Hematopoietic multipotent progenitor cell treated with erythropoietin and hydrocortisone succinate and interleukin-3 and kit ligand, for 6 days (in vitro differentiated cells): Measurements from ENCODE around the gene GSKIP.

Experiments used
- DNase-seq: peaks from one replicate; pipeline ENCODE4 v3.0.0-alpha.2; 2015

GSKIP gene

DNA sequence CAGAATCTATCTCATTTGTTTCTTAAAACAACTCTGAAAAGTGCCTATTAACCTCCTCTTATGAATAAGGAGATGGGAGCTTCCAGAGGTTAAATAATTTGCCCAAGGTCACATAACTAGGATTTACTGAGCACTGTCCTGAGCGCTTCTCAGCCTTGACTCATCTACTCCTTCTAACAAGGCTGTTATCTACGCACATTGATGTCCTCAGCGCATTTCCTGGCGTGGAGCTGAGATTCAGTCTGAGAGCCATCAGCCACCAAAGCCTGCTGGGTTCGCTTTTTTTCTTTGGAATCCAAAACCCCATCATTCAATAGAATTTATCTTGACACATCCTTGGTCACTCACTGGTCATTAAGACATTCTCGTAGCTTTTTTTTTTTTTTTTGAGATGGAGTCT is 57.9 kb downstream of the GSKIP start:
- DNase-seq = no peak

DNA sequence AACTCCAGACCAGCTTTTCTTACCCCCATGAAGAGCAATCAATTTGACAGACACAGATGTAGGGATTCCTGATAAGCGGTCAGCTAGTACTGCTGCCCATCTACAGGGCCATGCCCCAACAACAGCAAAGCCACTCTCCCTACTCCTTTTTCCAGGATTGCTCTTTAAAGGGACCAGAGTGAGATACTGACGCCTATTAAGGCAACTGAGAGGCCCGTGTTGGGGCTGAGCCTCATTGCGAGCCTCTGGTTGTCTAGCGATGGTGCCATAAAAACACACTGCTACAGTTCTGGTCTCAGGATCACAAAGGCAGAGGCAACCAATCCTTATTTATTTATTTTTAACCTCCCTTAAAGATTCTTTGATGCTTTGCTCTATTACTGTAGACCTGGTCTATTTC is 59.7 kb downstream of the GSKIP start:
- DNase-seq = no peak

DNA sequence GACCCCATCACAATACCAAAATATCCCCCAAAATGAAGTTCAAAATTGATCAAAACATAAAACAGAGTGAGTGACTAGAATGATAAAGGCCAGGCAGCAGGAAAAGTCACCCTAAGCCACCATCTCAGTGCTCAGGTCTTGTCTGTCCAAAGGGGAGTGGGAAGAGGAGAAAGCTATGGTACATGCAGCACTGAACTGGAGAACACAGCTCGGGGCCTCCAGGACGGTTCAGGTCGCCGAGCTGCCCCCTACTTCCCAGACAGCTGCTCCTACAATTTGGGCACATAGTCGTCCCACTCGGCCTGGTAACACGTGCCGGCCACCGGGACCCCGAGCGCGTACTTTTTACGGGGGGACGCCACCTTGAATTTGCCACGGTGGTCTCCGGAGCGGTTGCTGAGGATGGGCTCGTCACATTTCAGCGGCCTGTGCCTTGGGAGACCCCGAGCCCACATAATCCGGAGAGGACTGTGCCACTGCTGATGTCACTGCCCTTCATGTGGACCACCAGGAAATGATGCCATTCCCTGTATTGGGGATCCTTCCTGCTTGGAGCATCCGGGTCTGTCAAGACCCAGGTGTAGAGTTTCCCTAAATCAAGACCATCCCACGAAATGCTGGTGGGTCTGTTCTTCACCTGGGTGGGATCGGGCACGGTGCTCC is 60.3 kb downstream of the GSKIP start:
- DNase-seq = no peak

- peak; percentile 96 for DNase-seq
Observed at GRCh38 chr14:96424109-96424989, 61.0 kb downstream of the GSKIP start.

GRCh38 chr14:96434040-96434439 is 70.7 kb downstream of the GSKIP start:
- DNase-seq = no peak
